HG03342 (cell line): Measurements from ENCODE around the gene MED29.
A peak's percentile ranks its signal among the peaks of the same experiment; 100 is the strongest.

Source experiments
- ATAC-seq: cut with Tn5 transposase; IDR thresholded peaks from one replicate; pipeline ENCODE4 v1.9.1; 2021; ENCODE audit warnings: mild to moderate bottlenecking, moderate library complexity; ENCODE audit not compliant: unreplicated experiment

MED29 gene

GRCh38 chr19:39410017-39410830 lies 19.0 kb downstream of the MED29 start:
- no peak for ATAC-seq

GRCh38 chr19:39410831-39411080 lies 19.6 kb downstream of the MED29 start:
- no peak for ATAC-seq

GRCh38 chr19:39411081-39411831 lies 20.1 kb downstream of the MED29 start:
- ATAC-seq: no peak

- peak; percentile 27 for ATAC-seq
Measured at GRCh38 chr19:39411832-39412099, 20.6 kb downstream of the MED29 start.

- ATAC-seq: peak; percentile 48
Measured at GRCh38 chr19:39412100-39412866, 21.1 kb downstream of the MED29 start, which contains the start of gene PLEKHG2. Gene PLEKHG2 (plus strand): TSS chr19:39412669. CDS start chr19:39414087, 1,418 bp downstream.

- no peak for ATAC-seq
Measured at GRCh38 chr19:39412867-39413271, 21.7 kb downstream of the MED29 start.

- no peak for ATAC-seq
Measured at GRCh38 chr19:39413272-39413910, 22.2 kb downstream of the MED29 start.

- ATAC-seq: no peak
Measured at GRCh38 chr19:39413911-39414608, 22.9 kb downstream of the MED29 start.

GRCh38 chr19:39415111-39416046 lies 24.2 kb downstream of the MED29 start:
- no peak for ATAC-seq

- no peak for ATAC-seq
Measured at GRCh38 chr19:39416152-39417120, 25.3 kb downstream of the MED29 start.

GRCh38 chr19:39417463-39418181 lies 26.4 kb downstream of the MED29 start:
- no peak for ATAC-seq

GRCh38 chr19:39419003-39419402 lies 27.8 kb downstream of the MED29 start:
- no peak for ATAC-seq

- no peak for ATAC-seq
Measured at GRCh38 chr19:39420769-39421168, 29.6 kb downstream of the MED29 start.

- no peak for ATAC-seq
Measured at GRCh38 chr19:39422020-39422419, 30.8 kb downstream of the MED29 start.

GRCh38 chr19:39423258-39424086 lies 32.3 kb downstream of the MED29 start:
- no peak for ATAC-seq

GRCh38 chr19:39424934-39425333 lies 33.8 kb downstream of the MED29 start:
- ATAC-seq: no peak

GRCh38 chr19:39425744-39426143 lies 34.6 kb downstream of the MED29 start:
- ATAC-seq: no peak
